Liver (tissue), 9 donors: ENCODE data around the gene ERCC3. TPM values are rescaled to one million over a fixed set of nuclear protein-coding genes. Genes with fewer than 3 reads are reported as not detected.

Experiments
- DNase-seq: peaks from one replicate; pipeline ENCODE4 v3.0.0-alpha.2; 2017; ENCODE audit warnings: low spot score
- H3K27ac ChIP-seq, 2 donors: one replicate each; pipeline ENCODE4 v1.7.0; 2013; ENCODE audit warnings: inconsistent platforms in 2 of 2, low read length in 2 of 2, control low read depth in 1 of 2, low read depth in 1 of 2, mild to moderate bottlenecking in 1 of 2
- H3K27me3 ChIP-seq, 4 donors: one replicate each; pipeline versions ENCODE4 v1.6.1 to v1.7.0; 2013; ENCODE audit warnings: low read length in 3 of 4, inconsistent platforms in 1 of 4, mild to moderate bottlenecking in 1 of 4, moderate library complexity in 1 of 4; ENCODE audit not compliant: control insufficient read depth in 4 of 4, insufficient read depth in 4 of 4
- H3K36me3 ChIP-seq, 4 donors: one replicate each; pipeline versions ENCODE4 v1.6.1 to v1.7.0; 2013; ENCODE audit warnings: low read length in 3 of 4, mild to moderate bottlenecking in 3 of 4, low read depth in 1 of 4, moderate library complexity in 1 of 4; ENCODE audit not compliant: control insufficient read depth in 4 of 4, insufficient read depth in 3 of 4
- H3K4me1 ChIP-seq, 4 donors: one replicate each; pipeline versions ENCODE4 v1.6.1 to v1.7.0; 2013; ENCODE audit warnings: low read length in 3 of 4, mild to moderate bottlenecking in 3 of 4, moderate library complexity in 1 of 4; ENCODE audit not compliant: control insufficient read depth in 4 of 4, insufficient read depth in 4 of 4
- H3K4me3 ChIP-seq, 3 donors: one replicate each; pipeline versions ENCODE4 v1.6.1 to v1.7.0; 2013; ENCODE audit warnings: low read length in 3 of 3, control low read depth in 1 of 3, low read depth in 1 of 3, mild to moderate bottlenecking in 1 of 3
- H3K9ac ChIP-seq, 2 donors: one replicate each; pipeline ENCODE4 v1.7.0; 2013; ENCODE audit warnings: low read length in 2 of 2, mild to moderate bottlenecking in 2 of 2, moderate library complexity in 2 of 2, control low read depth in 1 of 2, low read depth in 1 of 2
- H3K9me3 ChIP-seq, 4 donors: one replicate each; pipeline versions ENCODE4 v1.6.1 to v1.7.0; 2013; ENCODE audit warnings: low read length in 3 of 4; ENCODE audit not compliant: control insufficient read depth in 4 of 4
- CTCF ChIP-seq: fragments of 150-350 bp; IDR thresholded peaks from 2 replicates; pipeline ENCODE4 v1.5.1; 2017; ENCODE audit warnings: improper control_type of control experiment, low read depth, low read length; ENCODE audit not compliant: missing input control
- EGR1 ChIP-seq, 2 donors: IDR thresholded peaks; 2 replicates each; pipeline ENCODE4 v1.6.1; 2016 to 2018; ENCODE audit warnings: antibody characterized with exemption in 2 of 2, low read depth in 2 of 2
- FOXA2 ChIP-seq: IDR thresholded peaks from 2 replicates; pipeline ENCODE4 v1.6.1; 2016; ENCODE audit warnings: antibody characterized with exemption
- GABPA ChIP-seq, 2 donors: IDR thresholded peaks in 1 of 2; conservative IDR thresholded peaks in 1 of 2; 2 replicates each; pipeline ENCODE4 v1.6.1; 2016; ENCODE audit warnings: antibody characterized with exemption in 2 of 2, mild to moderate bottlenecking in 1 of 2, moderate library complexity in 1 of 2
- HNF4A ChIP-seq, 2 donors: conservative IDR thresholded peaks; 2 replicates each; pipeline ENCODE4 v1.6.1; 2016; ENCODE audit warnings: antibody characterized with exemption in 2 of 2, mild to moderate bottlenecking in 2 of 2
- NR2F2 ChIP-seq: IDR thresholded peaks from 2 replicates; pipeline ENCODE4 v1.6.1; 2016; ENCODE audit warnings: antibody characterized with exemption
- REST ChIP-seq: IDR thresholded peaks from 2 replicates; pipeline ENCODE4 v1.6.1; 2016; ENCODE audit warnings: antibody characterized with exemption, mild to moderate bottlenecking
- RXRA ChIP-seq, 2 donors: IDR thresholded peaks; 2 replicates each; pipeline ENCODE4 v1.6.1; 2017 to 2018; ENCODE audit warnings: antibody characterized with exemption in 2 of 2, mild to moderate bottlenecking in 1 of 2
- SP1 ChIP-seq: IDR thresholded peaks from 2 replicates; pipeline ENCODE4 v1.6.1; 2018; ENCODE audit warnings: antibody characterized with exemption, mild to moderate bottlenecking
- TAF1 ChIP-seq: conservative IDR thresholded peaks from 2 replicates; pipeline ENCODE4 v1.6.1; 2016; ENCODE audit warnings: antibody characterized with exemption, mild to moderate bottlenecking
- WGBS: extraction: QIAGEN DNeasy Blood & Tissue Kit; methylation state at CpG from one replicate; pipeline ENCODE4 v1.1.7; 2013; 5-methylcytosine and 5-hydroxymethylcytosine counted together
- polyA plus RNA-seq, 2 donors: library from polyadenylated mRNA; stranded (reverse) in 1 of 2; unstranded in 1 of 2; fragments of 200-250 nt in 1 of 2; fragments of >200 nt in 1 of 2; fragmentation: Nextera tagmentation in 1 of 2; extraction: Ambion mirVana in 1 of 2; gene quantifications; one replicate each; pipeline versions ENCODE4 v1.2.1 to v1.2.3, GENCODE V29; 2013 to 2015
- total RNA-seq, 2 donors: library from RNA; depleted of rRNA; stranded (reverse); fragments of >200 nt; gene quantifications; one replicate each; pipeline ENCODE4 v1.2.3, GENCODE V29; 2014
- TF ChIP-seq, protein P1 (sequence below): IDR thresholded peaks from 2 replicates; pipeline ENCODE4 v1.6.1; 2016; ENCODE audit warnings: antibody characterized with exemption
- TF ChIP-seq, protein P2 (sequence below): IDR thresholded peaks from 2 replicates; pipeline ENCODE4 v1.6.1; 2016; ENCODE audit warnings: antibody characterized with exemption
- TF ChIP-seq, protein P3 (sequence below): IDR thresholded peaks from 2 replicates; pipeline ENCODE4 v1.6.1; 2016; ENCODE audit warnings: antibody characterized with exemption
- donor health status: healthy.
- donor health status: healthy.
- donor health status: healthy.
- donor health status: healthy.
- donor health status: healthy.

Gene ERCC3
- total and polyA plus RNA-seq, 4 donors, result 12.4 to 38.3 (median 17.4) TPM

- 7% methylated on average over 35 of the region's 35 CpGs for WGBS
- Histone ChIP-seq H3K4me3 (peak overlapping the region in 2 of 3 donors; percentile 47 to 65), H3K9me3 (no peaks in the 10 kb centered on the region), H3K9ac (no peak overlapping the region), H3K4me1 (peaks cover 4 to 13% (median 10%) of the 10 kb centered on the region in 4 donors), H3K27ac (no peak overlapping the region), H3K27me3 (peaks cover 0 to 2% (median 0%) of the 10 kb centered on the region in 4 donors), H3K36me3 (no peaks in the 10 kb centered on the region)
- DNase-seq, result no peak
- TF ChIP-seq NR2F2 (no peak), GABPA (IDR thresholded peaks at IDR 0.05 in 1 of 2, conservative IDR thresholded peaks at IDR 0.05 in 1 of 2) (no peak), TAF1 (no peak), REST (no peak), RXRA (IDR thresholded peaks at IDR 0.05) (no peak), SP1 (no peak), CTCF (no peak), EGR1 (IDR thresholded peaks at IDR 0.05; ENCODE audit: low read depth in 2 of 2) (no peak), FOXA2 (no peak)
- TF ChIP-seq, protein P1, sequence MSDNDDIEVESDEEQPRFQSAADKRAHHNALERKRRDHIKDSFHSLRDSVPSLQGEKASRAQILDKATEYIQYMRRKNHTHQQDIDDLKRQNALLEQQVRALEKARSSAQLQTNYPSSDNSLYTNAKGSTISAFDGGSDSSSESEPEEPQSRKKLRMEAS, result no peak
- TF ChIP-seq, protein P2, sequence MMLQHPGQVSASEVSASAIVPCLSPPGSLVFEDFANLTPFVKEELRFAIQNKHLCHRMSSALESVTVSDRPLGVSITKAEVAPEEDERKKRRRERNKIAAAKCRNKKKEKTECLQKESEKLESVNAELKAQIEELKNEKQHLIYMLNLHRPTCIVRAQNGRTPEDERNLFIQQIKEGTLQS, result no peak
Observed at GRCh38 chr2:127218812-127219170, 75.2 kb downstream of the ERCC3 start.

GRCh38 chr2:127217470-127218325 is 76.2 kb downstream of the ERCC3 start:
- no peak overlapping the region for H3K27ac ChIP-seq
- peaks cover 4 to 13% (median 10%) of the 10 kb centered on the region in 4 donors for H3K4me1 ChIP-seq
- H3K9ac ChIP-seq, result no peak overlapping the region
- H3K9me3 ChIP-seq, result no peaks in the 10 kb centered on the region
- peaks cover 0 to 2% (median 0%) of the 10 kb centered on the region in 4 donors for H3K27me3 ChIP-seq
- no peaks in the 10 kb centered on the region for H3K36me3 ChIP-seq
- WGBS, result 85% methylated on average over 14 of the region's 14 CpGs
- no peak overlapping the region for H3K4me3 ChIP-seq
- DNase-seq, result no peak
- TF ChIP-seq GABPA (IDR thresholded peaks at IDR 0.05 in 1 of 2, conservative IDR thresholded peaks at IDR 0.05 in 1 of 2) (no peak), NR2F2 (no peak), FOXA2 (no peak), HNF4A (conservative IDR thresholded peaks at IDR 0.05) (no peak), CTCF (no peak), REST (no peak), SP1 (no peak), RXRA (IDR thresholded peaks at IDR 0.05) (no peak)
- TF ChIP-seq, protein P1, result no peak
- TF ChIP-seq, protein P2, result no peak
- TF ChIP-seq, protein P3, sequence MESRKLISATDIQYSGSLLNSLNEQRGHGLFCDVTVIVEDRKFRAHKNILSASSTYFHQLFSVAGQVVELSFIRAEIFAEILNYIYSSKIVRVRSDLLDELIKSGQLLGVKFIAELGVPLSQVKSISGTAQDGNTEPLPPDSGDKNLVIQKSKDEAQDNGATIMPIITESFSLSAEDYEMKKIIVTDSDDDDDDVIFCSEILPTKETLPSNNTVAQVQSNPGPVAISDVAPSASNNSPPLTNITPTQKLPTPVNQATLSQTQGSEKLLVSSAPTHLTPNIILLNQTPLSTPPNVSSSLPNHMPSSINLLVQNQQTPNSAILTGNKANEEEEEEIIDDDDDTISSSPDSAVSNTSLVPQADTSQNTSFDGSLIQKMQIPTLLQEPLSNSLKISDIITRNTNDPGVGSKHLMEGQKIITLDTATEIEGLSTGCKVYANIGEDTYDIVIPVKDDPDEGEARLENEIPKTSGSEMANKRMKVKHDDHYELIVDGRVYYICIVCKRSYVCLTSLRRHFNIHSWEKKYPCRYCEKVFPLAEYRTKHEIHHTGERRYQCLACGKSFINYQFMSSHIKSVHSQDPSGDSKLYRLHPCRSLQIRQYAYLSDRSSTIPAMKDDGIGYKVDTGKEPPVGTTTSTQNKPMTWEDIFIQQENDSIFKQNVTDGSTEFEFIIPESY, result no peak
